ENCODE measurements around the gene ANKDD1A.

Gene ANKDD1A

DNA sequence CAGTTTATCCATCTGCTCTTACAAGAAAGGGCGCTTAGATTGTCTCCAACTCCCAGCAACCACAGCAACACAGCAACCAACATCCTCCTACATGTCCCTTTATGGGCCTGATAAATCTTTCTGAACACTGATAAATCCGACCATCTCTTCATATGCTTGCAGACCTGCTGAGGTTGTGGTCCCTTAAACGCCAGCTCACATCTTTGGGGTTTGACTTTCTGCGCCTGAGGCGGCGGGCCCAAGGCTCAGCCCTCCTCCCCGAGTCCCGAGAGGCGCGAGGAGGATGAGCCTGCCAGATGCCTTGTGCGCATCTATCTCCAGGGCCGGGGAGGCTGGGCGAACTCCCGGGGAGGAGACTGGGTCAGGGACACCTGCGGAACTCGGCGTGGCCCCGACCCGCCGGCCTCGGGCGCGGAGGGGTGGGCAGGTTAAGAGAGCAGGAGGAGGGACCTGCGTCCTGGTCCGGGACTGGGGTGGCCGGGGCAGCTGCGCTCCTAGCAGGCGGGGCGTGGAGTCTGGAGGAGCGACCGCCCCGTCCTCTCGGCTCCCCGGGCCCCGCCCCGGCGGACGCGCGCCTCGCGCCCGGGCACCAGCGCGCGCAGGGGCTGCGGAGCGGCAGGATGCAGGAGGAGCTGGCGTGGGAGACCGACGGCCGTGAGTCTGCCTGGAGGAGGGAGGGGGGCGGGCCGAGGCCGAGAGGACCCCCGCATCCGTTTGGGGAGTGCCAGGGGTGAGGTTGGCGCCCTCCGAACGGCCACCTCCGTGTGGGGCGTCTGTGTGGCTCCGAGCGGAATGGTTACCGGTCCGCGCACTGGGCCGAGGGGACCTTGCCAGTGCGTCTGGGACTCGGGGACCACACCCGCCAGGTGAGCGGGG lies at the start of gene ANKDD1A:
Gene ANKDD1A (plus strand): TSS at position 592 of the 876 bp plus-strand sequence. CDS start 29 bp downstream, at position 621.
- DNase-seq = no peak

DNA sequence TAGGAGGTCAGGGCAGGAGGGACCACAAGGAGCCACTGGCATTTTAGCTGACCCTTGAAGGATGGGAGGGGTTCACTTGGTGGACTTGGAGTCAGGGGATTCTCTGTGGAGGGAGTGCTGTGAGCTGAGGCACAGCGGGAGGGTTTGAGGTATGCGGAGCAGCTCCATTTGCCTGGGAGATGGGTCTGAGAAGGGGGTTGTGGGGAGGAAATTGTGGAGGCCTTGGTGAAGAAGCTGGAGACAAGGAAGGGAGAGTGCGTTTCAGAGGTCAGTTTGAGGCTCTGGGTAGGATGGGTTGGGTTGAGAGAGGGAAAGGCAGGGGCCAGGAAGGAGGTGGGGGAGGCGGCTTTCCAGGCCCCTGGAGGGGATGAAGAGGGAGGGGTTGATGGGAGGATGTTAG lies 49.7 kb upstream of the ANKDD1A start:
- no peak for DNase-seq

GRCh38 chr15:64862408-64862807 lies 49.3 kb upstream of the ANKDD1A start:
- DNase-seq = no peak

DNA sequence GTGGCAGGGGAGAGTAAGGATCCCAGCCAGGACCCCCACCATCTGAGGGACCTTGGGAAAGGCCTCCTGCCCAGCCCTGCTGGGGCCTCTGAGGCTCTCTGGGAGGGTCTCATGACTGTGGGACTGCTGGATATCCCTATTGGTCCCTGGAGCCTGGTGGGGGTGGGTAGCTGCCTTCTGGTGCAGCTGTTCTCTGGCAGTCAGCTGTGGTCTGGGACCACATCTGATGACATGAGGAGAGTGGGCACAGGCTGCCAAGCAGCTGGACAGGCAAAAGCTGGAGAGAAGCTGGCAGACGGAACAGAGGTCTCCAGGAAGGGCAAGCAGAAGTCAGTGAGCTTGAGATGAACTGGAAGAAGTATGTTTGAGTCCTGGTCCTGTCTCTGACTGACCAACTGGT lies 47.6 kb upstream of the ANKDD1A start:
- DNase-seq = no peak

DNA sequence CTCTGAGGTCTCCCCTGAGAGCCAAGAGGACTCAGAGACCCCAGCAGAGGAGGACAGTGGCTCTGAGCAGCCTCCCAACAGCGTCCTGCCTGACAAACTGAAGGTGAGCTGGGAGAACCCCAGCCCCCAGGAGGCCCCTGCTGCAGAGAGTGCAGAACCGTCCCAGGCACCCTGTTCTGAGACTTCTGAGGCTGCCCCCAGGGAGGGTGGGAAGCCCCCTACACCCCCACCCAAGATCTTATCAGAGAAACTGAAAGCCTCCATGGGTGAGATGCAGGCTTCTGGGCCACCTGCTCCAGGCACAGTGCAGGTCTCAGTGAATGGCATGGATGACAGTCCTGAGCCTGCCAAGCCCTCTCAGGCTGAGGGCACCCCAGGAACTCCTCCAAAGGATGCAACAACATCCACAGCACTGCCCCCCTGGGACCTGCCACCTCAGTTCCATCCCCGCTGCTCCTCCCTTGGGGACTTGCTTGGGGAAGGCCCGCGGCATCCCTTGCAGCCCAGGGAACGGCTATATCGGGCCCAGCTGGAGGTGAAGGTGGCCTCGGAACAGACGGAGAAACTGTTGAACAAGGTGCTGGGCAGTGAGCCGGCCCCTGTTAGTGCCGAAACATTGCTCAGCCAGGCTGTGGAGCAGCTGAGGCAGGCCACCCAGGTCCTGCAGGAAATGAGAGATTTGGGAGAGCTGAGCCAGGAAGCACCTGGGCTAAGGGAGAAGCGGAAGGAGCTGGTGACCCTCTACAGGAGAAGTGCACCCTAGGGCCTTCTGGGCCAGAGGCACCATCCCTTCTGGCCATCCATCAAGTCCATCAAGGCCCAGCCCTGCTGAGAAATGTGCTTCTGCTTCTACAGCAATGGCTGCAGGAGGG lies 46.3 kb upstream of the ANKDD1A start:
- DNase-seq = no peak

DNA sequence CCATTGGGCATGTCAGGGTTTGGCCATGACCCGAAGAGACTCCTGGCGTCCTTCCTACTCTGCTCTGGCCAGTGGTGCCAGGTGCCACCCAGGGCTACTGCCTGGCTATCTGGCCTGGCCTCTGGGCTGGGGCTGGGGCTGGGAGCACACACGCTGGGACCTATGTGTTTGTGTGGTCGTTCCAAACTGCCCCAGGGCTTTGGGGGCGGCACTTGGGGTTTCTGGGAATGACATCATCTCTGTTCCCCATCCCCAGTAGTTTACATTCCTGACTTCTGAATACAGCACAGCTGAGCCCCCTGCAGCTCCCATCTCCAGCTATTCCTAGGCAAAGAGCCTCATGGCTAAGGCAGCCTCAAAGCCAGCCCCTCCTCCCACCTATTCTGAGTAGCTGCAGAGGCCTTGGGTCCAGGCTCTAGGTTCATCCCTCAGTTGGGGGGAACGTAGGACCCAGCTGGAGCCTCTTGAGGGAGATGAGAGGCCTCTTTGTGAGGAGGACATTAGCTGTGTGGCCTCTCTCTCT lies 45.6 kb upstream of the ANKDD1A start:
- DNase-seq = no peak

GRCh38 chr15:64869501-64869900 lies 42.2 kb upstream of the ANKDD1A start:
- DNase-seq = no peak

DNA sequence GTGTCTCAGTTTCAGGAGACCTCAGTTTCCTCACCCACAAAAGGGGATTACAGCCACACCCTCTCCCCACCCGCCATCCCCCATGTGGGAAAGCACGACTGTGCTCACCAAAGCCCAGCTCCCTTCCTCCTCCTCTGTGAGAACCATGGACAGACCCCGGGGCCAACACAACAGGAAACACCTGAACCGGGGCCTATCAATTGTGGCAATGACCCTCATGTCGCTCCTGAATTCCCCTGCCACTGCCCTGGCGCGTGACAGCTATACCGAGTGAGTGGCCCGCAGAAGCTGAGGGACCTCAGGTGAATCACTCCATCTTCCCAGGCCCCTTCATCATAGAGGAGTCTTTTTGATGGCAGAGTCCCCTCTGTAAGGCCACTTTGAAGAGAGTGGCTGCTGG lies 41.3 kb upstream of the ANKDD1A start:
- no peak for DNase-seq

DNA sequence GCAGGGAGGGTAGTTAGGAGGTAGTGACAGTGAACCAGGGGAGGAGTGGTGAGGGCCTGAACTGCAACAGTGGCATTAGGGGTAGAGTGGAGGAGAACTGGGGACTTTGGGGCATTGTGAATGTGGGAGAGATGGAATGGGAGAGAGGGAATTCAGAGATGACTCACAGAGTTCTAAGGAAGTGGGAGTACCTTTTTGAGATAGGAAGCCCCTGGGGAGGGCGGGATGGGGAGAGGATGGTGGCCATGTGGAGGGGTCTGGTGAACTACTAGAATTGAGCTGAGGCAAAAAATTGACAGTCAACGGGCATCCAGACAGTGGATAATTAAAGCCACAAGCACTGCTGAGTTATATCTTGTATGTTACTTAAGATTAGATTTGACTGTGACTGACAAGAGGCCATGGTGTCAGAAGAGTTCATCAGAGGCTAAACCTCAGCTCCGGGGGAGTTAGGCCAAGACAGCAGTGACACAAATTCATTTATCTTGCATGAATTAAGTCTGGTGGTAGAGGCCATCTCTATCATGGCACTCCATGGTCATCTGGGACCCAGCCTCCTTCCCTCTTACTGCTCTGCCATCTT lies 36.0 kb upstream of the ANKDD1A start:
- no peak for DNase-seq

- DNase-seq = no peak
Observed at GRCh38 chr15:64877435-64877834, 34.3 kb upstream of the ANKDD1A start.

GRCh38 chr15:64878705-64879104 lies 33.0 kb upstream of the ANKDD1A start:
- no peak for DNase-seq

GRCh38 chr15:64883100-64883581 lies 28.6 kb upstream of the ANKDD1A start:
- no peak for DNase-seq

DNA sequence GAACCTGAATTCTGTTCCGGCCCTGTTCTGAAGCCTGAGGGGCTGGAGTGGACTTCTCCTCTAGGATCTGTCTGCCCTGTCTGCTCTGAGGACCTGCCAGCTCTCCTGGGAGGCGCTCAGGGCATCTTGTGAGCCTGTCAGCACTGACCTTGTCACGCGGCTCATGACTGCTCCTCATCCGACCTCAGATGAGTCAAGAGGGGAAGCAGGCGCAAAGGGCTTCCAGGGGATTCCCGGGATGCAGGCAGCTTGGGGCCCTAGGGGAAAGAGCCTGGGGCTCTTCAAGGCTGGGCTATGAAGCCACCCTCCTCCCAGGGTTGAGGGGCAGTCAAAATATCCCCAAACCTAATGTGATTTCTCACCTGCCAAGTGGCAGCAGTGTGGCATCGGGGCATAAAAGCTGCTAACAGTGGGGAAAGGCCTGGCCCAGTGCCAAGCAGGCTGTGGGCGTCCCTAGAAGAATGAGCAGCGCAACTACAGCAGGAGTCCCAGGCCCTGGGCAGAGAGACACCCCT lies 27.6 kb upstream of the ANKDD1A start:
- no peak for DNase-seq

GRCh38 chr15:64884679-64885078 lies 27.0 kb upstream of the ANKDD1A start:
- DNase-seq = no peak

- DNase-seq = no peak
Observed at GRCh38 chr15:64888336-64888735, 23.4 kb upstream of the ANKDD1A start.

GRCh38 chr15:64891561-64891960 lies 20.1 kb upstream of the ANKDD1A start:
- no peak for DNase-seq

GRCh38 chr15:64892847-64893403 lies 18.8 kb upstream of the ANKDD1A start:
- DNase-seq = no peak

GRCh38 chr15:64893481-64894394 lies 18.0 kb upstream of the ANKDD1A start:
- no peak for DNase-seq

DNA sequence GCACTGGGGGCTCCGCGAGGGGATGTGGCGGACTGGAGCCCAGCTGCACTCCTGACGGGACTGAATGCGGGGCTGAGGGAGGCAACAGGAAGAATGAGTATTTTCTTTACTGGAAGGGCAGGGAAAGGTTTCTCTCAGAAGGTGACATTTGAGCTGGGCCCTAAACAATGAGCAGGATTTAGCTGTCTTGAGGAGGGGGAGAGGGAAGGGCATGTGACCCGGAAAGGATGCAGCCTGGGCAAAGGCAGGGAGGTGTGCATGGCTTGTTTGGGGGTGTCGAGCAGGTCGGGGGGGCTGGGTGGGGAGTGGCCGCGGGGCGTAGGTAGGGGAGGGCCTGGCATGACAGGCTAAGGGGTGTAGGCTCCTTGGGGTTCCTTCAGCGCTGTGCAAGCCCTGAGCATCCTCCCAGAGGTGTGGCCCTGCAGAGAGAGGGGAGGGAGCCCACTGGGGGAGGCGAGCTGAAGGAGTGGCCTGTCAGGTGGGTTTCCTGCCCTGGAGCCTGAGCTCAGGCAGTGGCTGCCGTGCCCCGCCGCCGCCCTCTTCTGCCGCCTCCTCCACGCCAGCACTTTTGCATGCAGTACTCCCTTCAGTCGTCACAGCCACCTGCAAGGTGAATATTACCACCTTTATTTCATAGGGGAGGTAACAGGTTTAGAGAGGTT lies 17.2 kb upstream of the ANKDD1A start:
- no peak for DNase-seq

GRCh38 chr15:64895285-64896065 lies 16.2 kb upstream of the ANKDD1A start:
- no peak for DNase-seq
